ENCODE data around the gene SCFD2.

GRCh38 chr4:52892880-52893279 lies 473.0 kb downstream of the SCFD2 start:
- TF ChIP-seq CTCF (conservative IDR thresholded peaks at IDR 0.05 in 1 of 2, IDR thresholded peaks at IDR 0.05 in 1 of 2; ENCODE audit: extremely low read depth in 1 of 2, insufficient read depth in 1 of 2, low read depth in 1 of 2, low read length in 2 of 2), result no peak
- no peak for TF ChIP-seq EZH2 (IDR thresholded peaks at IDR 0.05; ENCODE audit: borderline replicate concordance, low read length)
